Muscle of leg (tissue), 16 donors: ENCODE data around the gene LTBP1. TPM values are rescaled to one million over a fixed set of nuclear protein-coding genes. Genes with fewer than 3 reads are reported as not detected.
A peak's percentile ranks its signal among the peaks of the same experiment; 100 is the strongest.

Experiments
- DNase-seq: peaks from one replicate; pipeline ENCODE4 v3.0.0; 2013
- H3K27ac ChIP-seq: one replicate; pipeline ENCODE4 v1.5.1; 2013; ENCODE audit warnings: mild to moderate bottlenecking, low read length, control low read depth
- H3K27me3 ChIP-seq: one replicate; pipeline ENCODE4 v1.6.1; 2013; ENCODE audit warnings: low read length; ENCODE audit not compliant: control insufficient read depth, insufficient read depth
- H3K36me3 ChIP-seq: one replicate; pipeline ENCODE4 v1.6.1; 2013; ENCODE audit warnings: low read length; ENCODE audit not compliant: control insufficient read depth, insufficient read depth
- H3K4me1 ChIP-seq: one replicate; pipeline ENCODE4 v1.6.1; 2013; ENCODE audit warnings: low read length; ENCODE audit not compliant: control insufficient read depth, insufficient read depth
- H3K4me3 ChIP-seq: one replicate; pipeline ENCODE4 v1.5.1; 2013; ENCODE audit warnings: low read length, control low read depth
- H3K9me3 ChIP-seq: replicated peaks from 2 replicates; pipeline ENCODE4 v1.6.1; 2013; ENCODE audit warnings: low read depth, low read length; ENCODE audit not compliant: control insufficient read depth
- WGBS: methylation state at CpG from one replicate; pipeline ENCODE4 v1.1.5; 2013; ENCODE audit warnings: missing lambda C conversion rate; ENCODE audit not compliant: insufficient coverage; 5-methylcytosine and 5-hydroxymethylcytosine counted together
- long read RNA-seq, 11 donors: transcript quantifications; one replicate each; lab custom pipeline, GENCODE V29; 2026
- polyA plus RNA-seq, 8 donors: library from polyadenylated mRNA; unstranded; fragments of 120-200 nt; gene quantifications; one replicate each; pipeline versions ENCODE4 v1.2.1 to v1.2.3, GENCODE V29; 2013; ENCODE audit warnings: inconsistent platforms in 1 of 8, low replicate concordance in 1 of 8; ENCODE audit not compliant: insufficient read length in 8 of 8, insufficient read depth in 1 of 8
- total RNA-seq: library from RNA; stranded (reverse); fragments of 120-200 nt; gene quantifications from one replicate; pipeline ENCODE4 v1.2.4, GENCODE V29; 2013

The LTBP1 gene, protein sequence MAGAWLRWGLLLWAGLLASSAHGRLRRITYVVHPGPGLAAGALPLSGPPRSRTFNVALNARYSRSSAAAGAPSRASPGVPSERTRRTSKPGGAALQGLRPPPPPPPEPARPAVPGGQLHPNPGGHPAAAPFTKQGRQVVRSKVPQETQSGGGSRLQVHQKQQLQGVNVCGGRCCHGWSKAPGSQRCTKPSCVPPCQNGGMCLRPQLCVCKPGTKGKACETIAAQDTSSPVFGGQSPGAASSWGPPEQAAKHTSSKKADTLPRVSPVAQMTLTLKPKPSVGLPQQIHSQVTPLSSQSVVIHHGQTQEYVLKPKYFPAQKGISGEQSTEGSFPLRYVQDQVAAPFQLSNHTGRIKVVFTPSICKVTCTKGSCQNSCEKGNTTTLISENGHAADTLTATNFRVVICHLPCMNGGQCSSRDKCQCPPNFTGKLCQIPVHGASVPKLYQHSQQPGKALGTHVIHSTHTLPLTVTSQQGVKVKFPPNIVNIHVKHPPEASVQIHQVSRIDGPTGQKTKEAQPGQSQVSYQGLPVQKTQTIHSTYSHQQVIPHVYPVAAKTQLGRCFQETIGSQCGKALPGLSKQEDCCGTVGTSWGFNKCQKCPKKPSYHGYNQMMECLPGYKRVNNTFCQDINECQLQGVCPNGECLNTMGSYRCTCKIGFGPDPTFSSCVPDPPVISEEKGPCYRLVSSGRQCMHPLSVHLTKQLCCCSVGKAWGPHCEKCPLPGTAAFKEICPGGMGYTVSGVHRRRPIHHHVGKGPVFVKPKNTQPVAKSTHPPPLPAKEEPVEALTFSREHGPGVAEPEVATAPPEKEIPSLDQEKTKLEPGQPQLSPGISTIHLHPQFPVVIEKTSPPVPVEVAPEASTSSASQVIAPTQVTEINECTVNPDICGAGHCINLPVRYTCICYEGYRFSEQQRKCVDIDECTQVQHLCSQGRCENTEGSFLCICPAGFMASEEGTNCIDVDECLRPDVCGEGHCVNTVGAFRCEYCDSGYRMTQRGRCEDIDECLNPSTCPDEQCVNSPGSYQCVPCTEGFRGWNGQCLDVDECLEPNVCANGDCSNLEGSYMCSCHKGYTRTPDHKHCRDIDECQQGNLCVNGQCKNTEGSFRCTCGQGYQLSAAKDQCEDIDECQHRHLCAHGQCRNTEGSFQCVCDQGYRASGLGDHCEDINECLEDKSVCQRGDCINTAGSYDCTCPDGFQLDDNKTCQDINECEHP (N-terminal part only)
- total RNA-seq (57.9 TPM), polyA plus RNA-seq (10 to 100 TPM; 37.5 to 87.3 (median 57.3) TPM)
- long read RNA-seq, donor 1: 0 reads
- long read RNA-seq, donor 2, full-length matches to known transcripts: 1 of 1 reads
- long read RNA-seq, donor 2, partial matches to known transcripts: 0 of 1 reads
- long read RNA-seq, donor 2, other reads (novel, unspliced or antisense): 0 of 1 reads
- long read RNA-seq, donor 3, full-length matches to known transcripts: 1 of 20 reads
- long read RNA-seq, donor 3, partial matches to known transcripts: 19 of 20 reads
- long read RNA-seq, donor 3, other reads (novel, unspliced or antisense): 0 of 20 reads
- long read RNA-seq, donor 4: 0 reads
- long read RNA-seq, donor 5, full-length matches to known transcripts: 5 of 93 reads
- long read RNA-seq, donor 5, partial matches to known transcripts: 88 of 93 reads
- long read RNA-seq, donor 5, other reads (novel, unspliced or antisense): 0 of 93 reads
- long read RNA-seq, donor 6, full-length matches to known transcripts: 2 of 16 reads
- long read RNA-seq, donor 6, partial matches to known transcripts: 14 of 16 reads
- long read RNA-seq, donor 6, other reads (novel, unspliced or antisense): 0 of 16 reads
- long read RNA-seq, donor 7, partial matches to known transcripts: 47 of 47 reads
- long read RNA-seq, donor 7, other reads (novel, unspliced or antisense): 0 of 47 reads
- long read RNA-seq, donor 8, partial matches to known transcripts: 10 of 10 reads
- long read RNA-seq, donor 8, other reads (novel, unspliced or antisense): 0 of 10 reads
- long read RNA-seq, donor 9, partial matches to known transcripts: 51 of 51 reads
- long read RNA-seq, donor 9, other reads (novel, unspliced or antisense): 0 of 51 reads
- long read RNA-seq, donor 10, partial matches to known transcripts: 14 of 14 reads
- long read RNA-seq, donor 10, other reads (novel, unspliced or antisense): 0 of 14 reads
- long read RNA-seq, donor 11, partial matches to known transcripts: 17 of 17 reads
- long read RNA-seq, donor 11, other reads (novel, unspliced or antisense): 0 of 17 reads

GRCh38 chr2:32946314-32947075 is at the start of gene LTBP1:
Gene LTBP1 (plus strand): TSS chr2:32946953. CDS start chr2:32947325, 372 bp downstream.
- H3K36me3 ChIP-seq: no peaks in the 10 kb centered on the region
- peak within 1 kb of the TSS; percentile 59 for H3K4me3 ChIP-seq
- WGBS: under 1% methylated on average over 68 of the region's 68 CpGs
- H3K9me3 ChIP-seq: no peaks in the 10 kb centered on the region
- peaks cover 4% of the 10 kb centered on the region for H3K27me3 ChIP-seq
- H3K27ac ChIP-seq: peak within 1 kb of the TSS; percentile 69
- peaks cover 6% of the 10 kb centered on the region for H3K4me1 ChIP-seq
- DNase-seq: peak; percentile 87

DNA sequence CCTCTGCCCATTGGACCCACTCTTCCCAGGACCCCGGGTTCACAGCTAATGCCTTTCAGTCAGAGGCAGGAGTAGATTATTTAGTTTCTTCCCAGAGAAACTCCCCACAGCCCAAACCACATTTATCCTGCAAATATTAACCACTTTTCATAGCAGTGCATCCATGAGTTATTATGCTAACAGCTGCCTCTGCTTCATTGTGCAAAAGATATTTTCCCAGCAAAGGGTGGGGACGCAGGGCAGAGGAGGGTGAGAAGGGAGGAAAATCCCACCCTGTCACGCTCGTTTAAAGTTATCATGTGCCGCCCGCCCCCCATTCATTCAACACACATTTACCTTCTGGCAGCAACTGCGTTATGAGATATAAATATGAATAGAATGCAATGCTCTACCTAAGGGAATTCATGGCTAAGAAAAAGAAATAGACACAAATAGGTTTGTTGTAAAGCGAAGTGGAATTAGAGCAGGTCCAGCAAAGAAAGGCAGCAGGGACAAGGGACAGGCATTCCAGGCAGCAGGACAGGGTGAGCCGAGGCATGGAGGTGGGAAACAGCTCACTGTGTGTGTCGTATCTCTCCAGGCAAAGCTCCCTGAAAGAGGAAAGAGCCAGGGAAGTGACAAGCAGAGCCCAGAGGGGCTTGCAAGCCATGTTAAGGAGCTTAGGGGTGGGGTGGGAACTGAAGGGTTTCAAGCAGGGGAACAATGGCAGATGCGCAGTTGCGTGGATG is 46.3 kb upstream of the LTBP1 start:
- no peak overlapping the region for H3K4me3 ChIP-seq
- H3K27ac ChIP-seq: no peak overlapping the region
- peaks cover 12% of the 10 kb centered on the region for H3K4me1 ChIP-seq
- H3K27me3 ChIP-seq: no peaks in the 10 kb centered on the region
- 42% methylated on average over 6 of the region's 12 CpGs for WGBS
- peaks cover 3% of the 10 kb centered on the region for H3K9me3 ChIP-seq
- no peaks in the 10 kb centered on the region for H3K36me3 ChIP-seq
- DNase-seq: no peak

GRCh38 chr2:32901313-32901712 is 45.4 kb upstream of the LTBP1 start:
- no peak overlapping the region for H3K4me3 ChIP-seq
- peaks cover 12% of the 10 kb centered on the region for H3K4me1 ChIP-seq
- H3K9me3 ChIP-seq: peaks cover 3% of the 10 kb centered on the region
- no peaks in the 10 kb centered on the region for H3K27me3 ChIP-seq
- no peak overlapping the region for H3K27ac ChIP-seq
- 74% methylated on average over 5 of the region's 7 CpGs for WGBS
- no peaks in the 10 kb centered on the region for H3K36me3 ChIP-seq
- DNase-seq: no peak

DNA sequence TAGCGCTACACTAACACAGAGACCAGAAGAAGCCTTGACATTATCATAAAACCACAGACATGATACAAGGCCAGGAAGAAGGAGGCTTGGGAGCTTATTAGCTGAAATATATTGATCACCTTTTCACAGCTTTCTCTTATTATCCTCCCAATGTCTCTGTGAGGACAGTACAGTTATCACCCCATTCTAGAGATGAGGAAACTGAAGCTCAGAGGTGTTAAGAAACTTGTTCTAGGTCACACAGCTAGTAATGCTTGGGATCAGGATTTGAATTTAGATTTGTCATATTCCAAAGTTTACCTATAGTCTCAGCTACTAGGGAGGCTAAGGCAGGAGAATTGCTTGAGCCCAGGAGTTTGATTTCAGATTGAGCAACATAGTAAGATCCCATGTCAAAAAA is 44.6 kb upstream of the LTBP1 start:
- no peak overlapping the region for H3K4me3 ChIP-seq
- peaks cover 2% of the 10 kb centered on the region for H3K9me3 ChIP-seq
- no peaks in the 10 kb centered on the region for H3K36me3 ChIP-seq
- no CpG with 5 or more reads among the region's 1 CpG for WGBS
- H3K4me1 ChIP-seq: peaks cover 12% of the 10 kb centered on the region
- no peaks in the 10 kb centered on the region for H3K27me3 ChIP-seq
- DNase-seq: no peak
- no peak overlapping the region for H3K27ac ChIP-seq

- H3K27ac ChIP-seq: no peak overlapping the region
These were observed 43.8 kb upstream of the LTBP1 start for GRCh38 chr2:32902986-32903385.

DNA sequence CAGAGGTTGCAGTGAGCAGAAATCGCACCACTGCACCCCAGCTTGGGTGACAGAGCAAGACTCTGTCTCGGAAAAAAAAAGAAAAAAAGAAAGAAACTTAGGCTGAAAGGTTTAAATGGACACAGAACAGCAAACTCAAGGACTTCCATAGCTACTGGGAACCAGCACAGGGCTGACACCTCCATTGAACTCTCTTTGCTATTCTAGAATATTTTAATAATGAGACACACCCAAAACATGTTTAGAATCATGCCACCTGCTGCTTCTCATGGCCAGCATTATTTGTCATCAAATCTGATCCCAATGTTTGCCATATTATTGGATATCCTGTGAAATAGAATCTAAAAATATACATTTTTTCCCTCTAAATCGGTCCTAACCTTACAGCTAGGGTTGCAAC is 42.7 kb upstream of the LTBP1 start:
- Histone ChIP-seq H3K27me3 (no peaks in the 10 kb centered on the region), H3K27ac (no peak overlapping the region), H3K4me1 (peaks cover 12% of the 10 kb centered on the region), H3K36me3 (no peaks in the 10 kb centered on the region), H3K9me3 (no peaks in the 10 kb centered on the region), H3K4me3 (no peak overlapping the region)
- DNase-seq: no peak
- WGBS: 100% methylated on average over 1 of the region's 3 CpGs

More at GRCh38 chr2:32902986-32903385, 43.8 kb upstream of the LTBP1 start:
- Histone ChIP-seq H3K4me3 (no peak overlapping the region), H3K27me3 (no peaks in the 10 kb centered on the region), H3K36me3 (no peaks in the 10 kb centered on the region), H3K4me1 (peaks cover 12% of the 10 kb centered on the region), H3K9me3 (no peaks in the 10 kb centered on the region)
- DNase-seq: no peak
- WGBS: 0% methylated on average over 1 of the region's 4 CpGs

GRCh38 chr2:32904751-32905150 is 42.0 kb upstream of the LTBP1 start:
- no peaks in the 10 kb centered on the region for H3K9me3 ChIP-seq
- WGBS: 31% methylated on average over 2 of the region's 3 CpGs
- H3K4me1 ChIP-seq: peaks cover 12% of the 10 kb centered on the region
- no peaks in the 10 kb centered on the region for H3K36me3 ChIP-seq
- no peak overlapping the region for H3K27ac ChIP-seq
- no peak for DNase-seq
- H3K27me3 ChIP-seq: no peaks in the 10 kb centered on the region
- H3K4me3 ChIP-seq: no peak overlapping the region

GRCh38 chr2:32905270-32905669 is 41.5 kb upstream of the LTBP1 start:
- Histone ChIP-seq H3K27ac (no peak overlapping the region), H3K4me1 (peaks cover 9% of the 10 kb centered on the region), H3K36me3 (no peaks in the 10 kb centered on the region), H3K9me3 (no peaks in the 10 kb centered on the region), H3K27me3 (no peaks in the 10 kb centered on the region), H3K4me3 (no peak overlapping the region)
- no peak for DNase-seq
- 33% methylated on average over 1 of the region's 3 CpGs for WGBS
